HFFc6 (cell line): ENCODE data around the gene SIK3. TPM values are rescaled to one million over a fixed set of nuclear protein-coding genes. Genes with fewer than 3 reads are reported as not detected.
A peak's percentile ranks its signal among the peaks of the same experiment; 100 is the strongest.

Experiments
- DNase-seq: peaks from one replicate; pipeline ENCODE4 v3.0.0-alpha.2; 2018
- H3K27ac Mint-ChIP-seq: 2 replicates; pipeline ENCODE4 v1.8.0; 2020; ENCODE audit warnings: mild to moderate bottlenecking, mixed read lengths
- H3K27me3 Mint-ChIP-seq: 2 replicates; pipeline ENCODE4 v1.8.0; 2021; ENCODE audit warnings: mild to moderate bottlenecking, moderate library complexity, mixed read lengths; ENCODE audit not compliant: insufficient read depth
- H3K36me3 Mint-ChIP-seq: 2 replicates; pipeline ENCODE4 v1.8.0; 2021; ENCODE audit warnings: low read depth, mixed read lengths
- H3K4me1 Mint-ChIP-seq: 2 replicates; pipeline ENCODE4 v1.8.0; 2020; ENCODE audit warnings: low read depth, mixed read lengths
- H3K4me3 Mint-ChIP-seq: 2 replicates; pipeline ENCODE4 v1.8.0; 2020; ENCODE audit warnings: mild to moderate bottlenecking, moderate library complexity, mixed read lengths
- H3K9me3 Mint-ChIP-seq: 2 replicates; pipeline ENCODE4 v1.8.0; 2020; ENCODE audit warnings: mild to moderate bottlenecking, mixed read lengths
- CTCF ChIP-seq: fragments of 200-600 bp; sonication (generic); IDR thresholded peaks from 2 replicates; pipeline ENCODE4 v1.5.0; 2021; ENCODE audit warnings: antibody characterized with exemption, mild to moderate bottlenecking
- total RNA-seq, 6 experiments: library from RNA; stranded (reverse); fragmentation: NEBNext Ultra II Directional; extraction: Animal tissue kit (Norgen Biotek cat#: 25700); gene quantifications; 2 replicates in 1 of 6; 3 replicates in 5 of 6; pipeline ENCODE4 v1.2.3, GENCODE V29; 2021

SIK3 gene
- total RNA-seq, 6 experiments from 2014 or later, result 15.6 to 23.3 (median 19.9) TPM

GRCh38 chr11:116930177-116930576 lies 168.1 kb downstream of the SIK3 start:
- Mint-ChIP-seq H3K4me3 (peak overlapping the region; percentile 35; the same call in 1 of the 2 replicates), H3K27ac (no peak overlapping the region), H3K9me3 (no peaks in the 10 kb centered on the region), H3K36me3 (peaks cover 10% of the 10 kb centered on the region), H3K4me1 (peaks cover 30% of the 10 kb centered on the region), H3K27me3 (peaks cover 1% of the 10 kb centered on the region; the same call in 1 of the 2 replicates)
- TF ChIP-seq CTCF, result no peak
- DNase-seq, result no peak

- Mint-ChIP-seq H3K27me3 (peaks cover 1% of the 10 kb centered on the region; the same call in 1 of the 2 replicates), H3K4me1 (peaks cover 30% of the 10 kb centered on the region), H3K27ac (no peak overlapping the region), H3K36me3 (peaks cover 10% of the 10 kb centered on the region), H3K9me3 (no peaks in the 10 kb centered on the region), H3K4me3 (no peak overlapping the region; the same call in 1 of the 2 replicates)
- no peak for DNase-seq
- TF ChIP-seq CTCF, result no peak
Observed at GRCh38 chr11:116929414-116930090, 168.7 kb downstream of the SIK3 start.

- Mint-ChIP-seq H3K9me3 (no peaks in the 10 kb centered on the region), H3K4me3 (no peak overlapping the region), H3K27me3 (peaks cover 1% of the 10 kb centered on the region; the same call in 1 of the 2 replicates), H3K36me3 (peaks cover 4% of the 10 kb centered on the region), H3K27ac (no peak overlapping the region), H3K4me1 (peaks cover 30% of the 10 kb centered on the region)
- TF ChIP-seq CTCF, result no peak
- no peak for DNase-seq
Observed at GRCh38 chr11:116928845-116929244, 169.4 kb downstream of the SIK3 start.

GRCh38 chr11:116928102-116928777 lies 170.0 kb downstream of the SIK3 start:
- TF ChIP-seq CTCF, result no peak
- Mint-ChIP-seq H3K4me3 (no peak overlapping the region), H3K36me3 (no peaks in the 10 kb centered on the region; the same call in 1 of the 2 replicates), H3K4me1 (peaks cover 30% of the 10 kb centered on the region), H3K27ac (no peak overlapping the region), H3K27me3 (peaks cover 1% of the 10 kb centered on the region; the same call in 1 of the 2 replicates), H3K9me3 (no peaks in the 10 kb centered on the region)
- no peak for DNase-seq

GRCh38 chr11:116927163-116927974 lies 170.9 kb downstream of the SIK3 start:
- Mint-ChIP-seq H3K9me3 (no peaks in the 10 kb centered on the region), H3K27ac (no peak overlapping the region), H3K36me3 (no peaks in the 10 kb centered on the region; the same call in 1 of the 2 replicates), H3K27me3 (peaks cover 1% of the 10 kb centered on the region; the same call in 1 of the 2 replicates), H3K4me3 (no peak overlapping the region), H3K4me1 (peaks cover 30% of the 10 kb centered on the region)
- TF ChIP-seq CTCF, result peak; percentile 72
- DNase-seq, result no peak
